SK-N-SH (cell line): ENCODE data around the gene ATF6B. TPM values are rescaled to one million over a fixed set of nuclear protein-coding genes. Genes with fewer than 3 reads are reported as not detected.

Experiments used
- CTCF ChIA-PET: fragments of 300-600, 350-600 bp; formaldehyde crosslinking; extraction: SDS; loops from one replicate; lab custom pipeline; 2021; lab: Yijun Ruan, JAX
- POLR2A ChIA-PET: fragments of 350-600 bp; sonication (Branson Sonifier 250); formaldehyde crosslinking; extraction: SDS; loops from one replicate; lab custom pipeline; 2020; ENCODE audit warnings: antibody characterized with exemption, inconsistent platforms; lab: Yijun Ruan, JAX
- DNase-seq: peaks from one replicate; pipeline ENCODE4 v3.0.0; 2012
- H2AFZ ChIP-seq: fragments of 200-600 bp; sonication (generic); 2 replicates; pipeline ENCODE4 v1.8.1; 2016; ENCODE audit warnings: antibody characterized with exemption, mild to moderate bottlenecking, low read depth
- H3F3A ChIP-seq: fragments of 200-600 bp; sonication (generic); replicated peaks from 2 replicates; pipeline ENCODE3; 2016; ENCODE audit warnings: antibody characterized with exemption, mild to moderate bottlenecking; ENCODE audit not compliant: insufficient read depth
- H3K27ac ChIP-seq, 2 experiments: fragments of 200-500 bp in 1 of 2; fragments of 200-600 bp in 1 of 2; sonication (Bioruptor generic) in 1 of 2; sonication (generic), shearing (Covaris generic) in 1 of 2; 2 replicates each; pipeline versions ENCODE4 v1.5.1 to v1.6.1; 2014 to 2016; ENCODE audit warnings: low read depth in 2 of 2, inconsistent platforms in 1 of 2, low read length in 1 of 2, mild to moderate bottlenecking in 1 of 2, mixed read lengths in 1 of 2
- H3K27me3 ChIP-seq: fragments of 200-600 bp; sonication (generic), shearing (Covaris generic); 2 replicates; pipeline ENCODE4 v1.6.1; 2016; ENCODE audit warnings: mixed run types; ENCODE audit not compliant: insufficient read depth
- H3K36me3 ChIP-seq, 2 experiments: fragments of 200-500 bp in 1 of 2; fragments of 200-600 bp in 1 of 2; sonication (Bioruptor generic) in 1 of 2; sonication (generic) in 1 of 2; replicated peaks in 1 of 2; 2 replicates each; pipeline versions ENCODE3 to v1.5.1; 2014 to 2016; ENCODE audit warnings: low read length in 1 of 2, mild to moderate bottlenecking in 1 of 2; ENCODE audit not compliant: insufficient read depth in 2 of 2, control insufficient read depth in 1 of 2
- H3K4me1 ChIP-seq, 2 experiments: fragments of 200-500 bp in 1 of 2; fragments of 200-600 bp in 1 of 2; sonication (Bioruptor generic) in 1 of 2; sonication (generic), shearing (Covaris generic) in 1 of 2; 2 replicates each; pipeline versions ENCODE4 v1.5.1 to v1.6.1; 2014 to 2016; ENCODE audit warnings: low read depth in 1 of 2, low read length in 1 of 2, mixed run types in 1 of 2; ENCODE audit not compliant: insufficient read depth in 2 of 2, control insufficient read depth in 1 of 2
- H3K4me2 ChIP-seq: fragments of 200-600 bp; sonication (generic), shearing (Covaris generic); 2 replicates; pipeline ENCODE4 v1.6.1; 2017; ENCODE audit warnings: mixed run types
- H3K4me3 ChIP-seq, 2 experiments: fragments of 200-500 bp in 1 of 2; fragments of 200-600 bp in 1 of 2; sonication (Bioruptor generic) in 1 of 2; sonication (generic), shearing (Covaris generic) in 1 of 2; 2 replicates each; pipeline versions ENCODE4 v1.5.1 to v1.8.1; 2014 to 2016; ENCODE audit warnings: low read depth in 2 of 2, inconsistent platforms in 1 of 2, low read length in 1 of 2, mild to moderate bottlenecking in 1 of 2, mixed read lengths in 1 of 2, moderate library complexity in 1 of 2
- H3K79me2 ChIP-seq: fragments of 200-600 bp; sonication (generic); 2 replicates; pipeline ENCODE4 v1.8.1; 2017; ENCODE audit warnings: mild to moderate bottlenecking; ENCODE audit not compliant: insufficient read depth
- H3K9ac ChIP-seq: fragments of 200-600 bp; sonication (generic); 2 replicates; pipeline ENCODE4 v1.6.1; 2017; ENCODE audit warnings: mixed run types
- H3K9me2 ChIP-seq: fragments of 200-600 bp; sonication (generic); 2 replicates; pipeline ENCODE4 v1.6.1; 2017; ENCODE audit warnings: mixed run types
- H3K9me3 ChIP-seq: fragments of 200-600 bp; sonication (generic); 2 replicates; pipeline ENCODE4 v1.6.1; 2017; ENCODE audit warnings: mixed run types, mild to moderate bottlenecking, moderate library complexity
- H4K20me1 ChIP-seq: fragments of 200-600 bp; sonication (generic); 2 replicates; pipeline ENCODE4 v1.6.1; 2017; ENCODE audit warnings: mild to moderate bottlenecking, mixed run types; ENCODE audit not compliant: insufficient read depth
- ELF1 ChIP-seq: IDR thresholded peaks from 2 replicates; pipeline ENCODE4 v1.4.0; 2012
- EP300 ChIP-seq, 2 experiments: IDR thresholded peaks; 2 replicates each; pipeline versions ENCODE4 v1.4.0 to v1.6.1; 2012; ENCODE audit warnings: borderline replicate concordance in 1 of 2, low read depth in 1 of 2, low read length in 1 of 2
- EZH2phosphoT487 ChIP-seq: fragments of 200-600 bp; sonication (generic); IDR thresholded peaks from 2 replicates; pipeline ENCODE4 v1.6.1; 2017; ENCODE audit warnings: low read depth, mixed run types, mild to moderate bottlenecking, antibody characterized with exemption, moderate library complexity, borderline replicate concordance
- FOXJ3 ChIP-seq: sonication (generic); formaldehyde crosslinking; IDR thresholded peaks from 2 replicates; pipeline ENCODE4 v1.5.1; 2020; ENCODE audit warnings: mild to moderate bottlenecking, missing genetic modification reagents
- FOXM1 ChIP-seq: IDR thresholded peaks from 2 replicates; pipeline ENCODE4 v1.4.0; 2012; ENCODE audit warnings: low read depth, mild to moderate bottlenecking
- GATA2 ChIP-seq: sonication (generic); formaldehyde crosslinking; IDR thresholded peaks from 2 replicates; pipeline ENCODE4 v1.5.0; 2020; ENCODE audit warnings: mild to moderate bottlenecking, missing genetic modification reagents
- MEF2A ChIP-seq: IDR thresholded peaks from 2 replicates; pipeline ENCODE4 v1.4.0; 2012; ENCODE audit warnings: low read depth, borderline replicate concordance
- NFIC ChIP-seq: IDR thresholded peaks from 2 replicates; pipeline ENCODE4 v1.4.0; 2012; ENCODE audit warnings: borderline replicate concordance
- POLR2AphosphoS5 ChIP-seq: IDR thresholded peaks from 2 replicates; pipeline ENCODE4 v1.6.1; 2012; ENCODE audit warnings: low read depth, low read length
- RAD21 ChIP-seq: IDR thresholded peaks from 2 replicates; pipeline ENCODE4 v1.6.1; 2012; ENCODE audit warnings: mild to moderate bottlenecking, low read length
- RFX5 ChIP-seq: IDR thresholded peaks from 2 replicates; pipeline ENCODE4 v1.6.1; 2012; ENCODE audit warnings: mild to moderate bottlenecking, improper control_type of control experiment, low read length
- RXRA ChIP-seq: IDR thresholded peaks from 2 replicates; pipeline ENCODE4 v1.4.0; 2012; ENCODE audit warnings: low read depth, mild to moderate bottlenecking, borderline replicate concordance
- SIN3A ChIP-seq: IDR thresholded peaks from 2 replicates; pipeline ENCODE4 v1.6.1; 2012; ENCODE audit warnings: low read depth, mild to moderate bottlenecking, low read length, moderate library complexity, borderline replicate concordance
- SMC3 ChIP-seq: IDR thresholded peaks from 2 replicates; pipeline ENCODE4 v1.6.1; 2012; ENCODE audit warnings: low read depth, low read length, improper control_type of control experiment
- TAF1 ChIP-seq: IDR thresholded peaks from 2 replicates; pipeline ENCODE4 v1.6.1; 2012; ENCODE audit warnings: low read depth, mild to moderate bottlenecking, low read length, moderate library complexity, borderline replicate concordance
- USF1 ChIP-seq: IDR thresholded peaks from 2 replicates; pipeline ENCODE4 v1.4.0; 2012; ENCODE audit warnings: low read depth, borderline replicate concordance
- ZBTB33 ChIP-seq: IDR thresholded peaks from 2 replicates; pipeline ENCODE4 v1.4.0; 2012; ENCODE audit warnings: low read depth, borderline replicate concordance
- WGBS: methylation state at CpG from one replicate; pipeline ENCODE4 v1.1.6; 2017; ENCODE audit warnings: low lambda C conversion rate; 5-methylcytosine and 5-hydroxymethylcytosine counted together
- polyA plus RNA-seq, 3 experiments: library from polyadenylated mRNA; depleted of rRNA; stranded (reverse); fragments of >200 nt; gene quantifications; 2 replicates each; pipeline ENCODE4 v1.2.3, GENCODE V29; 2012
- TF ChIP-seq, protein P1 (sequence below): IDR thresholded peaks from 2 replicates; pipeline ENCODE4 v1.4.0; 2012; ENCODE audit warnings: low read depth
- TF ChIP-seq, protein P2 (sequence below): fragments of 150-350 bp; IDR thresholded peaks from 2 replicates; pipeline ENCODE4 v1.6.1; 2016; ENCODE audit warnings: mild to moderate bottlenecking, low read depth, low read length

ATF6B gene
- polyA plus RNA-seq, 1 of the 3 experiments (the other 2 are of a cell fraction) = 61.3 TPM

GRCh38 chr6:32149932-32150870 is 22.2 kb upstream of the ATF6B start (continued):
- TF ChIP-seq ZBTB33 (no peak), TAF1 (no peak)
- TF ChIP-seq, all 33 proteins: peak for 0

GRCh38 chr6:32149092-32149755 is 21.2 kb upstream of the ATF6B start:
- Histone ChIP-seq H3F3A (peaks cover 4% of the 10 kb centered on the region), H2AFZ (no peak overlapping the region)
- TF ChIP-seq RAD21 (no peak), FOXJ3 (CRISPR knock-in tag) (no peak), TAF1 (no peak), FOXM1 (no peak), EZH2phosphoT487 (no peak), MEF2A (no peak), USF1 (no peak), EP300 (IDR thresholded peaks at IDR 0.05; ENCODE audit: borderline replicate concordance in 1 of 2, low read depth in 1 of 2, low read length in 1 of 2) (no peak), SIN3A (no peak), GATA2 (CRISPR knock-in tag) (no peak), SMC3 (no peak), ELF1 (no peak), RFX5 (no peak), NFIC (no peak), POLR2AphosphoS5 (no peak), RXRA (no peak)
- TF ChIP-seq, protein P1, sequence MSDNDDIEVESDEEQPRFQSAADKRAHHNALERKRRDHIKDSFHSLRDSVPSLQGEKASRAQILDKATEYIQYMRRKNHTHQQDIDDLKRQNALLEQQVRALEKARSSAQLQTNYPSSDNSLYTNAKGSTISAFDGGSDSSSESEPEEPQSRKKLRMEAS = no peak
- TF ChIP-seq, protein P2, sequence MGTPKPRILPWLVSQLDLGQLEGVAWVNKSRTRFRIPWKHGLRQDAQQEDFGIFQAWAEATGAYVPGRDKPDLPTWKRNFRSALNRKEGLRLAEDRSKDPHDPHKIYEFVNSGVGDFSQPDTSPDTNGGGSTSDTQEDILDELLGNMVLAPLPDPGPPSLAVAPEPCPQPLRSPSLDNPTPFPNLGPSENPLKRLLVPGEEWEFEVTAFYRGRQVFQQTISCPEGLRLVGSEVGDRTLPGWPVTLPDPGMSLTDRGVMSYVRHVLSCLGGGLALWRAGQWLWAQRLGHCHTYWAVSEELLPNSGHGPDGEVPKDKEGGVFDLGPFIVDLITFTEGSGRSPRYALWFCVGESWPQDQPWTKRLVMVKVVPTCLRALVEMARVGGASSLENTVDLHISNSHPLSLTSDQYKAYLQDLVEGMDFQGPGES = no peak
- TF ChIP-seq, all 33 proteins: peak for 0
- Histone ChIP-seq H3K9me2 (no peaks in the 10 kb centered on the region), H3K9ac (no peak overlapping the region), H4K20me1 (no peaks in the 10 kb centered on the region), H3K4me3 (no peak overlapping the region), H3K27me3 (no peaks in the 10 kb centered on the region), H3K36me3 (no peaks in the 10 kb centered on the region), H3K9me3 (no peaks in the 10 kb centered on the region), H3K27ac (no peak overlapping the region), H3K4me2 (no peak overlapping the region), H3K79me2 (peaks cover 1% of the 10 kb centered on the region; the same call in 1 of the 2 replicates), H3K4me1 (peaks cover 13 to 21% of the 10 kb centered on the region in 2 experiments; a peak in 3 of 4 replicates)
- WGBS = 90% methylated on average over 41 of the region's 47 CpGs
- POLR2A ChIA-PET = no interaction called here
- no peak for DNase-seq
- CTCF ChIA-PET = interaction anchor here (0.6 kb wide), 1 partner anchor 59 kb away, joined by 3 read pairs; no protein-coding TSS in a partner anchor
